ENCODE results near the gene ABHD12. TPM values are rescaled to one million over a fixed set of nuclear protein-coding genes. Genes with fewer than 3 reads are reported as not detected.

The ABHD12 gene
- total RNA-seq, 1 donor from 2014 or later: 51.3 TPM

- Mint-ChIP-seq H3K36me3 (ENCODE audit: low read depth) (peaks cover 3% of the 10 kb centered on the region), H3K4me3 (no peak overlapping the region), H3K9me3 (no peaks in the 10 kb centered on the region), H3K27me3 (ENCODE audit: low read depth) (no peaks in the 10 kb centered on the region), H3K27ac (ENCODE audit: unreplicated experiment) (no peak overlapping the region), H3K4me1 (peaks cover 55% of the 10 kb centered on the region)
- no peak for DNase-seq (ENCODE audit: low read depth, low spot score)
- TF ChIP-seq CTCF (conservative IDR thresholded peaks at IDR 0.05): no peak
Measured at GRCh38 chr20:25252686-25253421, 137.8 kb downstream of the ABHD12 start.

- Mint-ChIP-seq H3K4me1 (peaks cover 56% of the 10 kb centered on the region), H3K27ac (ENCODE audit: unreplicated experiment) (peak overlapping the region; percentile 75), H3K27me3 (ENCODE audit: low read depth) (no peaks in the 10 kb centered on the region), H3K4me3 (peak overlapping the region; percentile 96), H3K9me3 (no peaks in the 10 kb centered on the region), H3K36me3 (ENCODE audit: low read depth) (no peaks in the 10 kb centered on the region)
- no peak for TF ChIP-seq CTCF (conservative IDR thresholded peaks at IDR 0.05)
- no peak for DNase-seq (ENCODE audit: low read depth, low spot score)
Measured at GRCh38 chr20:25252230-25252651, 138.4 kb downstream of the ABHD12 start.

- no peaks in the 10 kb centered on the region for H3K9me3 Mint-ChIP-seq
- DNase-seq (ENCODE audit: low read depth, low spot score): no peak
- H3K36me3 Mint-ChIP-seq (ENCODE audit: low read depth): no peaks in the 10 kb centered on the region
- no peak for TF ChIP-seq CTCF (conservative IDR thresholded peaks at IDR 0.05)
- peak overlapping the region; percentile 43 for H3K27ac Mint-ChIP-seq (ENCODE audit: unreplicated experiment)
- peak overlapping the region; percentile 96 for H3K4me3 Mint-ChIP-seq
- peaks cover 6% of the 10 kb centered on the region for H3K27me3 Mint-ChIP-seq (ENCODE audit: low read depth)
- peaks cover 63% of the 10 kb centered on the region for H3K4me1 Mint-ChIP-seq
Measured at GRCh38 chr20:25251558-25251957, 139.1 kb downstream of the ABHD12 start.

GRCh38 chr20:25251019-25251418 is 139.6 kb downstream of the ABHD12 start:
- Mint-ChIP-seq H3K27ac (ENCODE audit: unreplicated experiment) (no peak overlapping the region), H3K9me3 (no peaks in the 10 kb centered on the region), H3K4me1 (peaks cover 63% of the 10 kb centered on the region), H3K36me3 (ENCODE audit: low read depth) (no peaks in the 10 kb centered on the region), H3K4me3 (peak overlapping the region; percentile 96), H3K27me3 (ENCODE audit: low read depth) (peaks cover 12% of the 10 kb centered on the region)
- no peak for TF ChIP-seq CTCF (conservative IDR thresholded peaks at IDR 0.05)
- DNase-seq (ENCODE audit: low read depth, low spot score): no peak

GRCh38 chr20:25250508-25250907 is 140.1 kb downstream of the ABHD12 start:
- DNase-seq (ENCODE audit: low read depth, low spot score): no peak
- Mint-ChIP-seq H3K4me1 (peaks cover 63% of the 10 kb centered on the region), H3K27ac (ENCODE audit: unreplicated experiment) (no peak overlapping the region), H3K36me3 (ENCODE audit: low read depth) (no peaks in the 10 kb centered on the region), H3K9me3 (no peaks in the 10 kb centered on the region), H3K27me3 (ENCODE audit: low read depth) (peaks cover 12% of the 10 kb centered on the region), H3K4me3 (peak overlapping the region; percentile 96)
- TF ChIP-seq CTCF (conservative IDR thresholded peaks at IDR 0.05): no peak

Other genes starting within 250 kb of the ABHD12 start
- 70.0 and 73.4 TPM in 2 replicates for gene ENTPD6, start 195.1 kb downstream of the ABHD12 start, total RNA-seq
- 71.1 and 77.1 TPM in 2 replicates for gene PYGB, start 142.8 kb downstream of the ABHD12 start, total RNA-seq
- gene GINS1, start 16.8 kb upstream of the ABHD12 start, total RNA-seq: 53.9 and 56.5 TPM in 2 replicates
- gene NINL, start 194.7 kb upstream of the ABHD12 start, total RNA-seq: 41.2 and 44.0 TPM in 2 replicates
- gene NANP, start 233.2 kb upstream of the ABHD12 start, total RNA-seq: 9.0 and 9.7 TPM in 2 replicates